Measurements from ENCODE around the gene CCDC90B. TPM values are rescaled to one million over a fixed set of nuclear protein-coding genes. Genes with fewer than 3 reads are reported as not detected.
"Not testable (repeated sequence)": the region's sequence is repeated elsewhere in the genome, so short reads cannot be mapped to it uniquely, and the experiment has no call there.

The CCDC90B gene
- total and polyA plus RNA-seq, 4 donors, result 79.8 to 147 (median 97.8) TPM

DNA sequence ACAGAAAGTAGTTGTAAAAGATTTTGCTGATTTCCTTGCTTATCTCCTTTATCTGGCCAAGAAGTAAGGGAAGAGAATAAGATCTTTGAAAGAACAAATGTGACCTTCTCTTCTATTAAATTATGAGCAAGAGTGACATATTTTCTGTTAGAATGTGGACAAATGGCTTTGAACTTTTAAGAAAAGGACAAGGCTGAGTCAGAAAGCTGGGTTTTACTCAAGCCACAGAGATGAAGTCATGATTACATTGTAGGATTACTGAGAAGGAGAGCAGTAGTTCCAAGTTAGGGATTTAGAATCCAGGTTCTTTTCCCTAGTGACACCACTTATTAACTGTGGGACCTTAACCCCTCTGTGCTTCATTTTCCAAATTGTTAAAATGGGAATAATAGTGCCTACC lies 13.5 kb downstream of the CCDC90B start:
- no peak for DNase-seq (ENCODE audit: low read depth in 4 of 6, low spot score in 6 of 6)
- Histone ChIP-seq H3K4me3 (ENCODE audit: low read depth, low read length) (no peak overlapping the region), H3K27me3 (ENCODE audit: control insufficient read depth, insufficient read depth, low read length) (no peaks in the 10 kb centered on the region), H3K9me3 (ENCODE audit: control insufficient read depth, insufficient read depth, low read length) (no peaks in the 10 kb centered on the region), H3K27ac (ENCODE audit: low read depth, low read length) (no peak overlapping the region), H3K4me1 (ENCODE audit: control insufficient read depth, insufficient read depth, low read length) (no peaks in the 10 kb centered on the region), H3K36me3 (ENCODE audit: control insufficient read depth, insufficient read depth, low read length) (peaks cover 10% of the 10 kb centered on the region)

DNA sequence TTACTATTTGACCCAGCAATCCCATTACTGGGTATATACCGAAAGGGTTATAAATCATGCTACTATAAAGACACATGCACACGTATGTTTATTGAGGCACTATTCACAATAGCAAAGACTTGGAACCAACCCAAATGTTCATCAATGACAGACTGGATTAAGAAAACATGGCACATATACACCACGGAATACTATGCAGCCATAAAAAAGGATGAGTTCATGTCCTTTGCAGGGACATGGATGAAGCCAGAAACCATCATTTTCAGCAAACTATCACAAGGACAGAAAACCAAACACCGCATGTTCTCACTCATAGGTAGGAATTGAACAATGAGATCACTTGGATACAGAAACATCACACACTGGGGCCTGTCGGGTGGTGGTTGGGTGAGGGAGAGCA lies 14.4 kb downstream of the CCDC90B start:
- H3K9me3 ChIP-seq (ENCODE audit: control insufficient read depth, insufficient read depth, low read length); H3K27me3 ChIP-seq (ENCODE audit: control insufficient read depth, insufficient read depth, low read length); DNase-seq (ENCODE audit: low read depth in 4 of 6, low spot score in 6 of 6); H3K4me1 ChIP-seq (ENCODE audit: control insufficient read depth, insufficient read depth, low read length); H3K36me3 ChIP-seq (ENCODE audit: control insufficient read depth, insufficient read depth, low read length); H3K27ac ChIP-seq (ENCODE audit: low read depth, low read length); H3K4me3 ChIP-seq (ENCODE audit: low read depth, low read length): not testable (repeated sequence)
- WGBS (ENCODE audit: insufficient coverage), result 100% methylated on average over 1 of the region's 5 CpGs

DNA sequence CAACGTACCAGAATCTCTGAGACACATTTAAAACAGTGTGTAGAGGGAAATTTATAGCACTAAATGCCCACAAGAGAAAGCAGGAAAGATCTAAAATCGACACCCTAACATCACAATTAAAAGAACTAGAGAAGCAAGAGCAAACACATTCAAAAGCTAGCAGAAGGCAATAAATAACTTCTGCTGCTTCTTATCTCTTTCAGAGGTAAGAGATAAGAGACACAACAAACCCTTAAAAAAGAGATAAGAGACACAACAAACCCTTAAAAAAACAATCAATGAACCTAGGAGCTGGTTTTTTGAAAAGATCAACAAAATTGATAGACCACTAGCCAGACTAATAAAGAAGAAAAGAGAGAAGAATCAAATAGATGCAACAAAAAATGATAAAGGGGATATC lies 17.1 kb downstream of the CCDC90B start:
- DNase-seq (ENCODE audit: low read depth in 4 of 6, low spot score in 6 of 6); H3K27ac ChIP-seq (ENCODE audit: low read depth, low read length): not testable (repeated sequence)
- WGBS (ENCODE audit: insufficient coverage), result no CpG with 5 or more reads among the region's 2 CpGs

GRCh38 chr11:83265331-83265730 lies 20.8 kb downstream of the CCDC90B start:
- Histone ChIP-seq H3K27ac (ENCODE audit: low read depth, low read length) (no peak overlapping the region), H3K36me3 (ENCODE audit: control insufficient read depth, insufficient read depth, low read length) (peaks cover 10% of the 10 kb centered on the region), H3K9me3 (ENCODE audit: control insufficient read depth, insufficient read depth, low read length) (no peaks in the 10 kb centered on the region), H3K4me3 (ENCODE audit: low read depth, low read length) (no peak overlapping the region), H3K27me3 (ENCODE audit: control insufficient read depth, insufficient read depth, low read length) (no peaks in the 10 kb centered on the region), H3K4me1 (ENCODE audit: control insufficient read depth, insufficient read depth, low read length) (no peaks in the 10 kb centered on the region)
- no peak for DNase-seq (ENCODE audit: low read depth in 4 of 6, low spot score in 6 of 6)
- no CpG with 5 or more reads among the region's 1 CpG for WGBS (ENCODE audit: insufficient coverage)

More for the DNA sequence above, 17.1 kb downstream of the CCDC90B start:
- not testable (repeated sequence) for H3K4me3 ChIP-seq (ENCODE audit: low read depth, low read length); H3K4me1 ChIP-seq (ENCODE audit: control insufficient read depth, insufficient read depth, low read length); H3K27me3 ChIP-seq (ENCODE audit: control insufficient read depth, insufficient read depth, low read length); H3K36me3 ChIP-seq (ENCODE audit: control insufficient read depth, insufficient read depth, low read length); H3K9me3 ChIP-seq (ENCODE audit: control insufficient read depth, insufficient read depth, low read length)

GRCh38 chr11:83259559-83259958 lies 26.6 kb downstream of the CCDC90B start:
- DNase-seq (ENCODE audit: low read depth in 4 of 6, low spot score in 6 of 6), result no peak
- no peaks in the 10 kb centered on the region for H3K27me3 ChIP-seq (ENCODE audit: control insufficient read depth, insufficient read depth, low read length)
- no peaks in the 10 kb centered on the region for H3K4me1 ChIP-seq (ENCODE audit: control insufficient read depth, insufficient read depth, low read length)
- H3K4me3 ChIP-seq (ENCODE audit: low read depth, low read length), result no peak overlapping the region
- H3K27ac ChIP-seq (ENCODE audit: low read depth, low read length), result no peak overlapping the region
- 91% methylated on average over 1 of the region's 1 CpG for WGBS (ENCODE audit: insufficient coverage)
- H3K9me3 ChIP-seq (ENCODE audit: control insufficient read depth, insufficient read depth, low read length), result no peaks in the 10 kb centered on the region
- H3K36me3 ChIP-seq (ENCODE audit: control insufficient read depth, insufficient read depth, low read length), result peaks cover 4% of the 10 kb centered on the region

DNA sequence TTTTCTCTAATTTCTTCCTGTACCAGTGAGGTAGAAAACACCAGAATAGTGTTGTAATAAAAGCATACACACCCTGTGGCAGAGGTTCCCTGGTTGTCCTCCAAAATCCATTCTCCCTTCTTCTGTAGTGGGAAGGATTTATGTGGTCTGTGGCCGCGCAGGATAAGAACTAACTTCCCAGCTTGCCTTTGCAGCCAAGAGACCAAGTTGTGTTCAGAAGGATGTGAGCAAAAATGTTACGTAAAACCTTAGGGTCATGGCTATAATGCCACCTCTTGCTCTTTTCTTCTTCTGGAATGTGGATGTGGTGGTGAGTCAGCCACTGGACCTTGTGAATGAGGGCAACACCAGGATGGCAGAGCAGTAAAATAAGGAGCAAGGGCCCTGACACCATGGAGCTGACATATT lies 28.4 kb downstream of the CCDC90B start:
- DNase-seq (ENCODE audit: low read depth in 4 of 6, low spot score in 6 of 6), result peak in 1 of 6 donors; percentile 21
- no peaks in the 10 kb centered on the region for H3K4me1 ChIP-seq (ENCODE audit: control insufficient read depth, insufficient read depth, low read length)
- no peaks in the 10 kb centered on the region for H3K36me3 ChIP-seq (ENCODE audit: control insufficient read depth, insufficient read depth, low read length)
- H3K4me3 ChIP-seq (ENCODE audit: low read depth, low read length), result no peak overlapping the region
- no peaks in the 10 kb centered on the region for H3K9me3 ChIP-seq (ENCODE audit: control insufficient read depth, insufficient read depth, low read length)
- H3K27me3 ChIP-seq (ENCODE audit: control insufficient read depth, insufficient read depth, low read length), result no peaks in the 10 kb centered on the region
- H3K27ac ChIP-seq (ENCODE audit: low read depth, low read length), result peak overlapping the region; percentile 8
- WGBS (ENCODE audit: insufficient coverage), result 75% methylated on average over 1 of the region's 3 CpGs

- H3K27ac ChIP-seq (ENCODE audit: low read depth, low read length), result no peak overlapping the region
- 82% methylated on average over 3 of the region's 3 CpGs for WGBS (ENCODE audit: insufficient coverage)
- H3K36me3 ChIP-seq (ENCODE audit: control insufficient read depth, insufficient read depth, low read length), result no peaks in the 10 kb centered on the region
- H3K4me1 ChIP-seq (ENCODE audit: control insufficient read depth, insufficient read depth, low read length), result no peaks in the 10 kb centered on the region
- no peak for DNase-seq (ENCODE audit: low read depth in 4 of 6, low spot score in 6 of 6)
- no peaks in the 10 kb centered on the region for H3K9me3 ChIP-seq (ENCODE audit: control insufficient read depth, insufficient read depth, low read length)
- H3K4me3 ChIP-seq (ENCODE audit: low read depth, low read length), result no peak overlapping the region
- H3K27me3 ChIP-seq (ENCODE audit: control insufficient read depth, insufficient read depth, low read length), result no peaks in the 10 kb centered on the region
These were observed 29.4 kb downstream of the CCDC90B start for GRCh38 chr11:83256602-83257340.

DNA sequence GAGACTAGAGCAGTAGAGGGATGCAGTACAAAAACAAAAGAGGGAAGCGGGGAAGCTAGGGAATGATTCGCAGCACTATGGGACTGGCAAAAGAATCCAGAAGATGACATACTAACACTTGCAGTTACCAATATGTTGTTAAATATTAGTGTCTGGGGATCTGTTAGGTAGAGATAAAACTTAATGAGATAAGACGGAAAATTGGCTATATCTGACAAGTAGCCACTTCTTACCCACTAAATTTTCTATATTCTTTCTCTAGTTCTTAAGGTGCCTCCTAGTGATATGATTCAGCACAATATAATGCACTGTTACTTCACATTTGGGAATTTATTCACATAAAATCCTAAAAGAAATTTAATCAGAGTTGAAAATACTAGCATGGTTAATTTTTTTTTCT lies 30.8 kb downstream of the CCDC90B start:
- Histone ChIP-seq H3K36me3 (ENCODE audit: control insufficient read depth, insufficient read depth, low read length) (no peaks in the 10 kb centered on the region), H3K27ac (ENCODE audit: low read depth, low read length) (no peak overlapping the region), H3K4me3 (ENCODE audit: low read depth, low read length) (no peak overlapping the region), H3K27me3 (ENCODE audit: control insufficient read depth, insufficient read depth, low read length) (no peaks in the 10 kb centered on the region), H3K4me1 (ENCODE audit: control insufficient read depth, insufficient read depth, low read length) (no peaks in the 10 kb centered on the region), H3K9me3 (ENCODE audit: control insufficient read depth, insufficient read depth, low read length) (no peaks in the 10 kb centered on the region)
- no CpG with 5 or more reads among the region's 3 CpGs for WGBS (ENCODE audit: insufficient coverage)
- peak in 1 of 6 donors; percentile 77 for DNase-seq (ENCODE audit: low read depth in 4 of 6, low spot score in 6 of 6)

DNA sequence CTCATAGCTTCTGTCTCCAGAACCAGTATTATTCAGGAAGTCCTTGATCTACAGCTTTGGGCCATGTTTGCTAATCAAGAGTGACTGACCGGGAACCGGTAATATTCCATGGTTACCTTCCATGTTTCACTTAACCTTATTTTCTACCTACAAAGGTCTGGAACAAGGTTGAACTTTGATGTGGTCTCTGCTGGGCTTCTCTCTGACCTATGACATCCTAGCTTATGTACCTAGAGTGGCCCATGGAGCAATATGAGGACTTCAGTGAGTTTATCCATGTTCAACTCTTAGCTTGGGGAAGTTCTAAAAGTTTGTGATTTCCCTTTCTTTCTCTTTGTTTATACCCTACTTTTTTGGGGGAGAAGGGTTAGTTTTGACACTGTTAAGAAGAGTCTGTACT lies 33.2 kb downstream of the CCDC90B start:
- 100% methylated on average over 2 of the region's 2 CpGs for WGBS (ENCODE audit: insufficient coverage)
- no peaks in the 10 kb centered on the region for H3K9me3 ChIP-seq (ENCODE audit: control insufficient read depth, insufficient read depth, low read length)
- H3K27me3 ChIP-seq (ENCODE audit: control insufficient read depth, insufficient read depth, low read length), result no peaks in the 10 kb centered on the region
- H3K27ac ChIP-seq (ENCODE audit: low read depth, low read length), result no peak overlapping the region
- no peaks in the 10 kb centered on the region for H3K4me1 ChIP-seq (ENCODE audit: control insufficient read depth, insufficient read depth, low read length)
- H3K36me3 ChIP-seq (ENCODE audit: control insufficient read depth, insufficient read depth, low read length), result no peaks in the 10 kb centered on the region
- no peak for DNase-seq (ENCODE audit: low read depth in 4 of 6, low spot score in 6 of 6)
- no peak overlapping the region for H3K4me3 ChIP-seq (ENCODE audit: low read depth, low read length)

DNA sequence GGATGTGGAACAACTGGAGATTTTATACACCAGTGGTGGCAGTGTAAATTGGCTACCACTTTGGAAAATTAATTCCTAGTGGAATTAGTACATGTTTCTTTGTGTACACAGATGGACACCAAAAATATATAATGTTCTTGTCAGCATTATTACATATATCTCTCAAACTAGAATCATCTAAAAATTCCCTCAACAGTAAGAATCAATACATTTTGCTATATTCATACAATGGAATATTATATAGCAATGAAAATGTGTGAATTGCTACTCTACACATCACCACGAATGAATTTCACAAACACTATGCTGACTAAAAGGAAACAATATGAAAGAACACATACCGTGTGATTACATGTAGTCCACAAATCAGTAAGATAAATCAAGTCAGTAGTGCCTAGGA lies 33.9 kb downstream of the CCDC90B start:
- no CpG with 5 or more reads among the region's 2 CpGs for WGBS (ENCODE audit: insufficient coverage)
- DNase-seq (ENCODE audit: low read depth in 4 of 6, low spot score in 6 of 6), result no peak
- Histone ChIP-seq H3K36me3 (ENCODE audit: control insufficient read depth, insufficient read depth, low read length) (no peaks in the 10 kb centered on the region), H3K27me3 (ENCODE audit: control insufficient read depth, insufficient read depth, low read length) (no peaks in the 10 kb centered on the region), H3K27ac (ENCODE audit: low read depth, low read length) (no peak overlapping the region), H3K4me1 (ENCODE audit: control insufficient read depth, insufficient read depth, low read length) (no peaks in the 10 kb centered on the region), H3K4me3 (ENCODE audit: low read depth, low read length) (no peak overlapping the region), H3K9me3 (ENCODE audit: control insufficient read depth, insufficient read depth, low read length) (no peaks in the 10 kb centered on the region)

All from spinal cord (tissue), 10 donors.